GM12878 (cell line): ENCODE measurements around the gene CD53. TPM values are rescaled to one million over a fixed set of nuclear protein-coding genes. Genes with fewer than 3 reads are reported as not detected.

Source experiments
- CBX5 ChIP-seq: sonication (generic); IDR thresholded peaks from 2 replicates; pipeline ENCODE4 v1.6.1; 2016; ENCODE audit warnings: low read depth, moderate library complexity, mild to moderate bottlenecking, inconsistent platforms
- CEBPB ChIP-seq, 2 experiments: fragments of 150-350 bp in 1 of 2; IDR thresholded peaks; 2 replicates each; pipeline ENCODE4 v1.6.1; 2012 to 2014; ENCODE audit warnings: low read depth in 2 of 2, low read length in 2 of 2, borderline replicate concordance in 1 of 2, inconsistent platforms in 1 of 2
- CREM ChIP-seq: IDR thresholded peaks from 2 replicates; pipeline ENCODE4 v1.6.1; 2014; ENCODE audit warnings: antibody characterized with exemption, low read depth
- CTCF ChIP-seq, 3 experiments: IDR thresholded peaks in 2 of 3; conservative IDR thresholded peaks in 1 of 3; 2 replicates each; pipeline ENCODE4 v1.5.1; 2011; ENCODE audit warnings: low read depth in 3 of 3, low read length in 3 of 3, mild to moderate bottlenecking in 3 of 3, control low read depth in 2 of 3, moderate library complexity in 2 of 3, inconsistent platforms in 1 of 3, mixed read lengths in 1 of 3; ENCODE audit not compliant: control insufficient read depth in 2 of 3, insufficient read depth in 1 of 3; ENCODE audit errors: extremely low read depth in 1 of 3
- EED ChIP-seq: sonication (generic); IDR thresholded peaks from 2 replicates; pipeline ENCODE4 v1.6.1; 2016; ENCODE audit warnings: antibody characterized with exemption, low read depth
- IKZF1 ChIP-seq: fragments of 450-650 bp; conservative IDR thresholded peaks from 2 replicates; pipeline ENCODE4 v1.6.1; 2017; ENCODE audit warnings: antibody characterized with exemption, mild to moderate bottlenecking
- IKZF2 ChIP-seq, 2 experiments: fragments of 450-650 bp; IDR thresholded peaks; 2 replicates each; pipeline ENCODE4 v1.6.1; 2017; ENCODE audit warnings: mild to moderate bottlenecking in 2 of 2, moderate library complexity in 2 of 2
- LARP7 ChIP-seq: fragments of 450-650 bp; IDR thresholded peaks from 2 replicates; pipeline ENCODE4 v1.6.1; 2017; ENCODE audit warnings: mild to moderate bottlenecking
- MAX ChIP-seq: IDR thresholded peaks from 2 replicates; pipeline ENCODE4 v1.6.1; 2012; ENCODE audit warnings: low read depth, low read length, improper control_type of control experiment
- MEF2A ChIP-seq: IDR thresholded peaks from 2 replicates; pipeline ENCODE4 v1.6.1; 2011; ENCODE audit warnings: low read depth, mild to moderate bottlenecking, low read length, moderate library complexity; ENCODE audit not compliant: insufficient read depth
- NBN ChIP-seq: fragments of 450-650 bp; IDR thresholded peaks from 2 replicates; pipeline ENCODE4 v1.6.1; 2016
- NRF1 ChIP-seq: conservative IDR thresholded peaks from 2 replicates; pipeline ENCODE4 v1.6.1; 2011; ENCODE audit warnings: mild to moderate bottlenecking, low read depth, low read length, improper control_type of control experiment
- PAX8 ChIP-seq: fragments of 450-650 bp; IDR thresholded peaks from 2 replicates; pipeline ENCODE4 v1.6.1; 2017; ENCODE audit warnings: mild to moderate bottlenecking, moderate library complexity
- RB1 ChIP-seq: fragments of 450-650 bp; formaldehyde crosslinking; IDR thresholded peaks from 2 replicates; pipeline ENCODE4 v1.6.1; 2017; ENCODE audit warnings: mild to moderate bottlenecking, borderline replicate concordance
- RFX5 ChIP-seq: IDR thresholded peaks from 2 replicates; pipeline ENCODE4 v1.6.1; 2011; ENCODE audit warnings: low read depth, low read length, improper control_type of control experiment
- RUNX3 ChIP-seq: IDR thresholded peaks from 2 replicates; pipeline ENCODE4 v1.6.1; 2012; ENCODE audit warnings: low read length, inconsistent platforms
- SIN3A ChIP-seq: IDR thresholded peaks from 2 replicates; pipeline ENCODE4 v1.6.1; 2012; ENCODE audit warnings: low read depth, low read length, improper control_type of control experiment
- SMAD5 ChIP-seq: IDR thresholded peaks from 2 replicates; pipeline ENCODE4 v1.6.1; 2016; ENCODE audit warnings: antibody characterized with exemption, low read depth
- SMC3 ChIP-seq: IDR thresholded peaks from 2 replicates; pipeline ENCODE4 v1.6.1; 2011; ENCODE audit warnings: low read length, improper control_type of control experiment, borderline replicate concordance
- SPI1 ChIP-seq: IDR thresholded peaks from 2 replicates; pipeline ENCODE4 v1.6.1; 2011; ENCODE audit warnings: low read depth, mild to moderate bottlenecking, low read length, moderate library complexity, borderline replicate concordance; ENCODE audit not compliant: insufficient read depth
- SRF ChIP-seq, 2 experiments: IDR thresholded peaks; 2 replicates each; pipeline ENCODE4 v1.6.1; 2011; ENCODE audit warnings: low read depth in 2 of 2, low read length in 2 of 2, mild to moderate bottlenecking in 1 of 2, moderate library complexity in 1 of 2
- STAT3 ChIP-seq: IDR thresholded peaks from 2 replicates; pipeline ENCODE4 v1.6.1; 2011; ENCODE audit warnings: low read depth, low read length, improper control_type of control experiment
- SUZ12 ChIP-seq: fragments of 200-600 bp; sonication (generic); IDR thresholded peaks from one replicate; pipeline ENCODE4 v1.6.1; 2018; ENCODE audit warnings: antibody characterized with exemption, mild to moderate bottlenecking; ENCODE audit not compliant: unreplicated experiment
- TBL1XR1 ChIP-seq: IDR thresholded peaks from 2 replicates; pipeline ENCODE4 v1.6.1; 2012; ENCODE audit warnings: low read depth, low read length, improper control_type of control experiment
- TCF7 ChIP-seq: IDR thresholded peaks from 2 replicates; pipeline ENCODE4 v1.6.1; 2014; ENCODE audit warnings: antibody characterized with exemption, borderline replicate concordance
- ZNF622 ChIP-seq: fragments of 450-650 bp; IDR thresholded peaks from 2 replicates; pipeline ENCODE4 v1.6.1; 2017; ENCODE audit warnings: mild to moderate bottlenecking, inconsistent platforms
- ZZZ3 ChIP-seq: IDR thresholded peaks from 2 replicates; pipeline ENCODE4 v1.6.1; 2011; ENCODE audit warnings: low read depth; ENCODE audit not compliant: control insufficient read depth, insufficient read length
- polyA plus RNA-seq, 11 experiments: library from polyadenylated mRNA; depleted of rRNA in 4 of 11; unstranded in 6 of 11; stranded (reverse) in 5 of 11; fragments of >200 nt; fragmentation: Nextera tagmentation in 4 of 11; fragmentation: Illumina TruSeq in 1 of 11; extraction: Ambion mirVana in 4 of 11; extraction: Trizol in 1 of 11; gene quantifications; 1 replicate in 1 of 11; 2 replicates in 10 of 11; pipeline versions ENCODE4 v1.2.1 to v1.2.3, GENCODE V29; 2011 to 2016; ENCODE audit warnings: inconsistent platforms in 2 of 11, missing spikeins in 2 of 11, low read depth in 1 of 11
- total RNA-seq, 4 experiments: library from RNA; depleted of rRNA in 3 of 4; stranded (reverse); fragments of >200 nt in 3 of 4; fragmentation: Illumina TruSeq in 1 of 4; extraction: Trizol in 1 of 4; gene quantifications; 2 replicates each; pipeline versions ENCODE4 v1.2.1 to v1.2.3, GENCODE V29; 2013 to 2021
- TF ChIP-seq, protein P1 (sequence below): fragments of 450-650 bp; IDR thresholded peaks from 2 replicates; pipeline ENCODE4 v1.6.1; 2017; ENCODE audit warnings: mild to moderate bottlenecking, moderate library complexity

CD53 gene
- total and polyA plus RNA-seq, 10 of the 15 experiments (the other 5 are each of a cell fraction or from before 2014, with no cell fraction given) = 350 to 1,389 (median 538) TPM

- TF ChIP-seq NRF1 = no peak
- TF ChIP-seq SRF (IDR thresholded peaks at IDR 0.05; ENCODE audit: low read depth in 2 of 2, low read length in 2 of 2) = peak; percentile 60 to 85; a peak in 3 of 4 replicates
- peak; percentile 64; the same call in 1 of the 2 replicates for TF ChIP-seq MEF2A
- no peak for TF ChIP-seq LARP7
- TF ChIP-seq, protein P1, sequence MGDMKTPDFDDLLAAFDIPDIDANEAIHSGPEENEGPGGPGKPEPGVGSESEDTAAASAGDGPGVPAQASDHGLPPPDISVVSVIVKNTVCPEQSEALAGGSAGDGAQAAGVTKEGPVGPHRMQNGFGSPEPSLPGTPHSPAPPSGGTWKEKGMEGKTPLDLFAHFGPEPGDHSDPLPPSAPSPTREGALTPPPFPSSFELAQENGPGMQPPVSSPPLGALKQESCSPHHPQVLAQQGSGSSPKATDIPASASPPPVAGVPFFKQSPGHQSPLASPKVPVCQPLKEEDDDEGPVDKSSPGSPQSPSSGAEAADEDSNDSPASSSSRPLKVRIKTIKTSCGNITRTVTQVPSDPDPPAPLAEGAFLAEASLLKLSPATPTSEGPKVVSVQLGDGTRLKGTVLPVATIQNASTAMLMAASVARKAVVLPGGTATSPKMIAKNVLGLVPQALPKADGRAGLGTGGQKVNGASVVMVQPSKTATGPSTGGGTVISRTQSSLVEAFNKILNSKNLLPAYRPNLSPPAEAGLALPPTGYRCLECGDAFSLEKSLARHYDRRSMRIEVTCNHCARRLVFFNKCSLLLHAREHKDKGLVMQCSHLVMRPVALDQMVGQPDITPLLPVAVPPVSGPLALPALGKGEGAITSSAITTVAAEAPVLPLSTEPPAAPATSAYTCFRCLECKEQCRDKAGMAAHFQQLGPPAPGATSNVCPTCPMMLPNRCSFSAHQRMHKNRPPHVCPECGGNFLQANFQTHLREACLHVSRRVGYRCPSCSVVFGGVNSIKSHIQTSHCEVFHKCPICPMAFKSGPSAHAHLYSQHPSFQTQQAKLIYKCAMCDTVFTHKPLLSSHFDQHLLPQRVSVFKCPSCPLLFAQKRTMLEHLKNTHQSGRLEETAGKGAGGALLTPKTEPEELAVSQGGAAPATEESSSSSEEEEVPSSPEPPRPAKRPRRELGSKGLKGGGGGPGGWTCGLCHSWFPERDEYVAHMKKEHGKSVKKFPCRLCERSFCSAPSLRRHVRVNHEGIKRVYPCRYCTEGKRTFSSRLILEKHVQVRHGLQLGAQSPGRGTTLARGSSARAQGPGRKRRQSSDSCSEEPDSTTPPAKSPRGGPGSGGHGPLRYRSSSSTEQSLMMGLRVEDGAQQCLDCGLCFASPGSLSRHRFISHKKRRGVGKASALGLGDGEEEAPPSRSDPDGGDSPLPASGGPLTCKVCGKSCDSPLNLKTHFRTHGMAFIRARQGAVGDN = no peak
- TF ChIP-seq SIN3A = no peak
- no peak for TF ChIP-seq ZZZ3
- no peak for TF ChIP-seq PAX8
- no peak for TF ChIP-seq IKZF2 (IDR thresholded peaks at IDR 0.05)
- TF ChIP-seq RFX5 = no peak
- TF ChIP-seq NBN = no peak
- TF ChIP-seq CBX5 = no peak
- TF ChIP-seq IKZF1 = peak; percentile 36; the same call in 1 of the 2 replicates
- no peak for TF ChIP-seq EED
- peak; percentile 74; the same call in 1 of the 2 replicates for TF ChIP-seq SPI1
- no peak for TF ChIP-seq ZNF622
- TF ChIP-seq SMAD5 = no peak; the same call in 1 of the 2 replicates
- no peak for TF ChIP-seq STAT3
- TF ChIP-seq RB1 = no peak
- no peak for TF ChIP-seq SMC3
- TF ChIP-seq RUNX3 = peak; percentile 66
- TF ChIP-seq CREM = no peak; the same call in 1 of the 2 replicates
- TF ChIP-seq CTCF (IDR thresholded peaks at IDR 0.05 in 2 of 3, conservative IDR thresholded peaks at IDR 0.05 in 1 of 3; ENCODE audit: control insufficient read depth in 2 of 3, extremely low read depth in 1 of 3, insufficient read depth in 1 of 3, low read depth in 3 of 3, low read length in 3 of 3) = no peak
- TF ChIP-seq TBL1XR1 = peak; percentile 51; the same call in 1 of the 2 replicates
- TF ChIP-seq SUZ12 = no peak
- TF ChIP-seq TCF7 = 0 out of 2 replicates have a peak, but pooled peaks have one; percentile 1
- TF ChIP-seq CEBPB (IDR thresholded peaks at IDR 0.05; ENCODE audit: borderline replicate concordance in 1 of 2, low read depth in 2 of 2, low read length in 2 of 2) = no peak; a peak in 2 of 4 replicates
- no peak for TF ChIP-seq MAX
Observed at GRCh38 chr1:110872366-110872744, 593 bp upstream of the CD53 start (continued).
